Caco-2 (cell line): ENCODE measurements around the gene MID2. TPM values are rescaled to one million over a fixed set of nuclear protein-coding genes. Genes with fewer than 3 reads are reported as not detected.

Experiments used
- BruUV-seq: library from RNA; stranded (reverse); fragments of 400-500 nt; replicated peaks from 2 replicates; lab custom pipeline; 2021; lab: Mats Ljungman, UMichigan
- CTCF ChIA-PET: fragments of 300-600 bp; sonication (Branson Sonifier 250); formaldehyde crosslinking; loops from one replicate; lab custom pipeline; 2022; ENCODE audit warnings: antibody characterized with exemption; lab: Charles Lee
- POLR2A ChIA-PET: fragments of 300-600 bp; sonication (Branson Sonifier 250); formaldehyde crosslinking; loops from one replicate; lab custom pipeline; 2022; ENCODE audit warnings: antibody characterized with exemption; lab: Charles Lee
- DNase-seq, 2 experiments: peaks; one replicate each; pipeline versions ENCODE4 v3.0.0 to v3.0.0-alpha.2; 2020 to 2022
- H3K27me3 ChIP-seq: replicated peaks from 2 replicates; pipeline ENCODE4 v1.6.0; 2011; ENCODE audit warnings: low read length; ENCODE audit not compliant: control insufficient read depth, insufficient read depth
- H3K36me3 ChIP-seq: 2 replicates; pipeline ENCODE4 v1.5.1; 2011; ENCODE audit warnings: low read length; ENCODE audit not compliant: control insufficient read depth, insufficient read depth
- H3K4me1 ChIP-seq: fragments of 250-450 bp; sonication (Bioruptor Pico); 2 replicates; pipeline ENCODE4 v1.5.1; 2020; ENCODE audit warnings: mild to moderate bottlenecking
- H3K4me3 ChIP-seq: 2 replicates; pipeline ENCODE4 v1.5.1; 2011; ENCODE audit warnings: low read depth, mild to moderate bottlenecking, control low read depth, low read length
- H3K9me3 ChIP-seq: fragments of 250-450 bp; sonication (Bioruptor Pico); 2 replicates; pipeline ENCODE4 v1.5.1; 2020; ENCODE audit warnings: mild to moderate bottlenecking, moderate library complexity
- H3K27ac Mint-ChIP-seq: one replicate; pipeline ENCODE4 v1.8.0; 2022; ENCODE audit warnings: mixed read lengths; ENCODE audit not compliant: unreplicated experiment
- H3K27me3 Mint-ChIP-seq: one replicate; pipeline ENCODE4 v1.8.0; 2022; ENCODE audit warnings: mixed read lengths; ENCODE audit not compliant: insufficient read depth, unreplicated experiment
- H3K36me3 Mint-ChIP-seq: one replicate; pipeline ENCODE4 v1.8.0; 2022; ENCODE audit warnings: mild to moderate bottlenecking, mixed read lengths; ENCODE audit not compliant: insufficient read depth, unreplicated experiment
- H3K4me1 Mint-ChIP-seq: one replicate; pipeline ENCODE4 v1.8.0; 2022; ENCODE audit warnings: low read depth, mixed read lengths; ENCODE audit not compliant: unreplicated experiment
- H3K4me3 Mint-ChIP-seq: one replicate; pipeline ENCODE4 v1.8.0; 2022; ENCODE audit warnings: mild to moderate bottlenecking, moderate library complexity, mixed read lengths; ENCODE audit not compliant: unreplicated experiment
- H3K9me3 Mint-ChIP-seq: one replicate; pipeline ENCODE4 v1.8.0; 2022; ENCODE audit warnings: mixed read lengths; ENCODE audit not compliant: unreplicated experiment
- CTCF ChIP-seq, 2 experiments: fragments of 200-600 bp in 1 of 2; IDR thresholded peaks; 1 replicate in 1 of 2; 2 replicates in 1 of 2; pipeline versions ENCODE4 v1.5.1 to v1.8.0; 2011 to 2022; ENCODE audit warnings: antibody characterized with exemption in 1 of 2, control low read depth in 1 of 2, inconsistent platforms in 1 of 2, low read depth in 1 of 2, low read length in 1 of 2, mild to moderate bottlenecking in 1 of 2, moderate library complexity in 1 of 2; ENCODE audit not compliant: insufficient read depth in 1 of 2, severe bottlenecking in 1 of 2, unreplicated experiment in 1 of 2
- intact Hi-C: fragments of 100-400 bp; cut with micrococcal nuclease; formaldehyde crosslinking; loops from one replicate; pipeline ENCODE4 v1.10.0; 2022; ENCODE audit not compliant: unreplicated experiment
- total RNA-seq: library from RNA; stranded (reverse); gene quantifications from 2 replicates; pipeline ENCODE4 v1.2.3, GENCODE V29; 2022

The MID2 gene
- total RNA-seq, 1 experiment from 2014 or later, result 1.9 TPM

- H3K4me1 ChIP-seq, result no peaks in the 10 kb centered on the region
- ChIA-PET POLR2A (no interaction called here), CTCF (no interaction called here)
- H3K27me3 ChIP-seq, result no peaks in the 10 kb centered on the region
- TF ChIP-seq CTCF (IDR thresholded peaks at IDR 0.05; ENCODE audit: insufficient read depth in 1 of 2, low read depth in 1 of 2, low read length in 1 of 2, severe bottlenecking in 1 of 2, unreplicated experiment in 1 of 2), result no peak
- no peaks in the 10 kb centered on the region for H3K9me3 ChIP-seq
- no peak overlapping the region for H3K27ac Mint-ChIP-seq
- BruUV-seq, result no TSS peak
- H3K4me3 Mint-ChIP-seq, result peak overlapping the region; percentile 72
- no peaks in the 10 kb centered on the region for H3K36me3 Mint-ChIP-seq
- intact Hi-C loops, result no loop called here
- peaks cover 14% of the 10 kb centered on the region for H3K27me3 Mint-ChIP-seq
- no peaks in the 10 kb centered on the region for H3K9me3 Mint-ChIP-seq
- peak overlapping the region; percentile 50 for H3K4me3 ChIP-seq
- DNase-seq, result no peak
- peaks cover 6% of the 10 kb centered on the region for H3K4me1 Mint-ChIP-seq
- no peaks in the 10 kb centered on the region for H3K36me3 ChIP-seq
Observed at GRCh38 chrX:107827030-107827831, 1.6 kb downstream of the MID2 start.

- no peak for TF ChIP-seq CTCF (IDR thresholded peaks at IDR 0.05; ENCODE audit: insufficient read depth in 1 of 2, low read depth in 1 of 2, low read length in 1 of 2, severe bottlenecking in 1 of 2, unreplicated experiment in 1 of 2)
- no peak overlapping the region for H3K4me3 ChIP-seq
- no peak for DNase-seq
- no TSS peak for BruUV-seq
- Mint-ChIP-seq H3K27ac (no peak overlapping the region), H3K4me3 (no peak overlapping the region), H3K9me3 (no peaks in the 10 kb centered on the region), H3K27me3 (peaks cover 14% of the 10 kb centered on the region), H3K36me3 (no peaks in the 10 kb centered on the region), H3K4me1 (peaks cover 6% of the 10 kb centered on the region)
- intact Hi-C loops, result no loop called here
- no peaks in the 10 kb centered on the region for H3K4me1 ChIP-seq
- no peaks in the 10 kb centered on the region for H3K9me3 ChIP-seq
- H3K27me3 ChIP-seq, result no peaks in the 10 kb centered on the region
- H3K36me3 ChIP-seq, result no peaks in the 10 kb centered on the region
- ChIA-PET POLR2A (no interaction called here), CTCF (interaction anchor here (0.5 kb wide), 1 partner anchor 157 kb away, joined by 3 read pairs; no protein-coding TSS in a partner anchor)
Observed at GRCh38 chrX:107827852-107828251, 2.2 kb downstream of the MID2 start.

GRCh38 chrX:107829878-107830277 lies 4.2 kb downstream of the MID2 start:
- Mint-ChIP-seq H3K27ac (no peak overlapping the region), H3K4me1 (peaks cover 6% of the 10 kb centered on the region), H3K27me3 (peaks cover 8% of the 10 kb centered on the region), H3K4me3 (no peak overlapping the region), H3K9me3 (no peaks in the 10 kb centered on the region), H3K36me3 (no peaks in the 10 kb centered on the region)
- ChIA-PET CTCF (no interaction called here), POLR2A (no interaction called here)
- DNase-seq, result no peak
- Histone ChIP-seq H3K9me3 (no peaks in the 10 kb centered on the region), H3K4me1 (no peaks in the 10 kb centered on the region), H3K4me3 (no peak overlapping the region), H3K27me3 (no peaks in the 10 kb centered on the region), H3K36me3 (no peaks in the 10 kb centered on the region)
- intact Hi-C loops, result no loop called here
- BruUV-seq, result no TSS peak
- TF ChIP-seq CTCF (IDR thresholded peaks at IDR 0.05; ENCODE audit: insufficient read depth in 1 of 2, low read depth in 1 of 2, low read length in 1 of 2, severe bottlenecking in 1 of 2, unreplicated experiment in 1 of 2), result no peak
